A549 (cell line): ENCODE measurements around the gene GYPE.

Experiments used
- BHLHE40 ChIP-seq: IDR thresholded peaks from 2 replicates; pipeline ENCODE4 v1.6.1; 2012; ENCODE audit warnings: low read depth, low read length, inconsistent platforms
- CEBPB ChIP-seq, 2 experiments: fragments of >200 bp in 1 of 2; sonication (Bioruptor Twin) in 1 of 2; formaldehyde crosslinking in 1 of 2; IDR thresholded peaks; 2 replicates each; pipeline ENCODE4 v1.6.1; 2012 to 2016
- CTCF ChIP-seq: fragments of >200 bp; sonication (Bioruptor Twin); formaldehyde crosslinking; IDR thresholded peaks from 3 replicates; pipeline ENCODE4 v1.5.1; 2016
- EP300 ChIP-seq, 2 experiments: fragments of >200 bp; sonication (Bioruptor Twin); formaldehyde crosslinking; IDR thresholded peaks; 2 replicates in 1 of 2; 3 replicates in 1 of 2; pipeline ENCODE4 v1.6.1; 2016 to 2017
- HES2 ChIP-seq: fragments of >200 bp; sonication (Bioruptor Twin); formaldehyde crosslinking; IDR thresholded peaks from 2 replicates; pipeline ENCODE4 v1.6.1; 2016
- JUN ChIP-seq, 2 experiments: fragments of >200 bp; sonication (Bioruptor Twin); formaldehyde crosslinking; IDR thresholded peaks; 2 replicates in 1 of 2; 3 replicates in 1 of 2; pipeline ENCODE4 v1.6.1; 2016 to 2017
- MAFK ChIP-seq: fragments of 450-650 bp; IDR thresholded peaks from 2 replicates; pipeline ENCODE4 v1.6.1; 2014; ENCODE audit not compliant: partially characterized antibody
- MYC ChIP-seq: IDR thresholded peaks from 2 replicates; pipeline ENCODE4 v1.6.1; 2012; ENCODE audit warnings: mild to moderate bottlenecking, inconsistent platforms, low read length, improper control_type of control experiment, borderline replicate concordance
- NR3C1 ChIP-seq: fragments of >200 bp; sonication (Bioruptor Twin); formaldehyde crosslinking; IDR thresholded peaks from 3 replicates; pipeline ENCODE4 v1.6.1; 2017
- PBX3 ChIP-seq: IDR thresholded peaks from 2 replicates; pipeline ENCODE4 v1.6.1; 2012
- POLR2A ChIP-seq: IDR thresholded peaks from 2 replicates; pipeline ENCODE4 v1.6.1; 2012; ENCODE audit warnings: mild to moderate bottlenecking, low read length
- RNF2 ChIP-seq: fragments of 200-600 bp; sonication (generic); IDR thresholded peaks from 2 replicates; pipeline ENCODE4 v1.6.1; 2016; ENCODE audit warnings: low read depth, mild to moderate bottlenecking, antibody characterized with exemption, moderate library complexity, borderline replicate concordance
- SMC3 ChIP-seq: fragments of >200 bp; sonication (Bioruptor Twin); formaldehyde crosslinking; IDR thresholded peaks from 3 replicates; pipeline ENCODE4 v1.6.1; 2018; ENCODE audit warnings: inconsistent platforms
- USF2 ChIP-seq: fragments of 450-650 bp; IDR thresholded peaks from 2 replicates; pipeline ENCODE4 v1.6.1; 2014; ENCODE audit warnings: antibody characterized with exemption

GRCh38 chr4:143882892-143883291, 22.5 kb downstream of the GYPE start:
- TF ChIP-seq MYC: no peak
- TF ChIP-seq CTCF: no peak
- TF ChIP-seq JUN (IDR thresholded peaks at IDR 0.05): no peak
- no peak for TF ChIP-seq BHLHE40
- TF ChIP-seq POLR2A: no peak
- TF ChIP-seq HES2: no peak
- no peak for TF ChIP-seq PBX3
- no peak for TF ChIP-seq SMC3
- TF ChIP-seq NR3C1: no peak
- no peak for TF ChIP-seq EP300 (IDR thresholded peaks at IDR 0.05)
- TF ChIP-seq USF2: no peak
- TF ChIP-seq CEBPB (IDR thresholded peaks at IDR 0.05): no peak
- TF ChIP-seq RNF2: no peak
- no peak for TF ChIP-seq MAFK
